Panc1 (cell line): ENCODE measurements around the gene MTUS2.

Experiments used
- POLR2AphosphoS5 ChIP-seq: IDR thresholded peaks from 2 replicates; pipeline ENCODE4 v1.6.1; 2012; ENCODE audit warnings: mild to moderate bottlenecking, low read depth, low read length, moderate library complexity
- SIN3A ChIP-seq: IDR thresholded peaks from 2 replicates; pipeline ENCODE4 v1.6.1; 2012; ENCODE audit warnings: low read depth, mild to moderate bottlenecking, low read length, moderate library complexity, borderline replicate concordance; ENCODE audit not compliant: insufficient read depth
- TCF7L2 ChIP-seq: IDR thresholded peaks from 2 replicates; pipeline ENCODE4 v1.6.1; 2011; ENCODE audit warnings: mild to moderate bottlenecking, low read depth, low read length, inconsistent platforms
- TF ChIP-seq, protein P1 (sequence below): fragments of 450-650 bp; IDR thresholded peaks from 2 replicates; pipeline ENCODE4 v1.5.1; 2017; ENCODE audit warnings: mild to moderate bottlenecking
- TF ChIP-seq, protein P2 (sequence below), 2 experiments: IDR thresholded peaks; 2 replicates each; pipeline ENCODE4 v1.6.1; 2011 to 2012; ENCODE audit warnings: low read depth in 2 of 2, control low read depth in 1 of 2, low read length in 1 of 2, mild to moderate bottlenecking in 1 of 2, moderate library complexity in 1 of 2; ENCODE audit not compliant: insufficient read depth in 1 of 2

DNA sequence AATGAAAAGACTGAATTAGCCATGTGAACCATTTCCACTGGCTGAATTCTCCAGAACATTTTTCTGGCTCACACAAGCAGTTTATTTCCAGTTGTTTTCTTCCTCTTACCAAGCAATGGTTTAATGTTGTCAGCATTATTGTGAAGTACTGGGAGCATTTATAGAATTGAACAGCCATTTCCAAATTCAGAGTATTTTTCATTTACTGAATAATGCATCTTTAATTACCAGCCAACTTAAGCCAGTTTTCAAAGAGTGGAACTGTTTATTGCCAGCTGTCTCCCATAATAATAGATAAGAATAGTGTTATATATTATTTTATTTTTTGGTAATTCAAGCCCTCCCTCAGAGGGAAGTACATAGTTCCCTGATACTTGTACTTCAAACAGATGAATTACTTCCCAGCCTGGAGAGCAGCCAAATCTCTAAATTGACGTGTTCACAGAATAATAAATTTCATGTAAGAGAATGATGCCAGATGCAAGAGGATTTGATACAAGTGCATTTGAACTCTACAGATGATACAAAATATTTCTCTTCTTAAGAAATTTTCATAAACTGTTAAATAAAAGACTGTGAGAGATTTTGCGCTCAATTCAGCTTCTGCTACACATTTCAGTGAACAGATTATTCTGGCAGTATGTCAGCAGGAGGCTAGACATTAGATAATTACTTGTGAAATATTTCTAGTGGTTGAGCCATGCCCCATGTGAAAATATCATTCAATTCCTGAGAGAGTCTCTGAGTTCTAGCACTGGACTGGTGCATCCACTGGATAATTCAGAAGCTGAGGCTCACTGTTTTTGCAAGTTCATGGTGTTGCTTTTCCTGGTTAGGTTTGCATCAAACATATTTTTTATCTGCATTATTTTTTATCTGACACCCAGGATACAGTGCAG, 459.5 kb downstream of the MTUS2 start:
- TF ChIP-seq TCF7L2 (no peak), POLR2AphosphoS5 (no peak), SIN3A (no peak)
- TF ChIP-seq, protein P1, sequence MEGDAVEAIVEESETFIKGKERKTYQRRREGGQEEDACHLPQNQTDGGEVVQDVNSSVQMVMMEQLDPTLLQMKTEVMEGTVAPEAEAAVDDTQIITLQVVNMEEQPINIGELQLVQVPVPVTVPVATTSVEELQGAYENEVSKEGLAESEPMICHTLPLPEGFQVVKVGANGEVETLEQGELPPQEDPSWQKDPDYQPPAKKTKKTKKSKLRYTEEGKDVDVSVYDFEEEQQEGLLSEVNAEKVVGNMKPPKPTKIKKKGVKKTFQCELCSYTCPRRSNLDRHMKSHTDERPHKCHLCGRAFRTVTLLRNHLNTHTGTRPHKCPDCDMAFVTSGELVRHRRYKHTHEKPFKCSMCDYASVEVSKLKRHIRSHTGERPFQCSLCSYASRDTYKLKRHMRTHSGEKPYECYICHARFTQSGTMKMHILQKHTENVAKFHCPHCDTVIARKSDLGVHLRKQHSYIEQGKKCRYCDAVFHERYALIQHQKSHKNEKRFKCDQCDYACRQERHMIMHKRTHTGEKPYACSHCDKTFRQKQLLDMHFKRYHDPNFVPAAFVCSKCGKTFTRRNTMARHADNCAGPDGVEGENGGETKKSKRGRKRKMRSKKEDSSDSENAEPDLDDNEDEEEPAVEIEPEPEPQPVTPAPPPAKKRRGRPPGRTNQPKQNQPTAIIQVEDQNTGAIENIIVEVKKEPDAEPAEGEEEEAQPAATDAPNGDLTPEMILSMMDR, result no peak
- TF ChIP-seq, protein P2, sequence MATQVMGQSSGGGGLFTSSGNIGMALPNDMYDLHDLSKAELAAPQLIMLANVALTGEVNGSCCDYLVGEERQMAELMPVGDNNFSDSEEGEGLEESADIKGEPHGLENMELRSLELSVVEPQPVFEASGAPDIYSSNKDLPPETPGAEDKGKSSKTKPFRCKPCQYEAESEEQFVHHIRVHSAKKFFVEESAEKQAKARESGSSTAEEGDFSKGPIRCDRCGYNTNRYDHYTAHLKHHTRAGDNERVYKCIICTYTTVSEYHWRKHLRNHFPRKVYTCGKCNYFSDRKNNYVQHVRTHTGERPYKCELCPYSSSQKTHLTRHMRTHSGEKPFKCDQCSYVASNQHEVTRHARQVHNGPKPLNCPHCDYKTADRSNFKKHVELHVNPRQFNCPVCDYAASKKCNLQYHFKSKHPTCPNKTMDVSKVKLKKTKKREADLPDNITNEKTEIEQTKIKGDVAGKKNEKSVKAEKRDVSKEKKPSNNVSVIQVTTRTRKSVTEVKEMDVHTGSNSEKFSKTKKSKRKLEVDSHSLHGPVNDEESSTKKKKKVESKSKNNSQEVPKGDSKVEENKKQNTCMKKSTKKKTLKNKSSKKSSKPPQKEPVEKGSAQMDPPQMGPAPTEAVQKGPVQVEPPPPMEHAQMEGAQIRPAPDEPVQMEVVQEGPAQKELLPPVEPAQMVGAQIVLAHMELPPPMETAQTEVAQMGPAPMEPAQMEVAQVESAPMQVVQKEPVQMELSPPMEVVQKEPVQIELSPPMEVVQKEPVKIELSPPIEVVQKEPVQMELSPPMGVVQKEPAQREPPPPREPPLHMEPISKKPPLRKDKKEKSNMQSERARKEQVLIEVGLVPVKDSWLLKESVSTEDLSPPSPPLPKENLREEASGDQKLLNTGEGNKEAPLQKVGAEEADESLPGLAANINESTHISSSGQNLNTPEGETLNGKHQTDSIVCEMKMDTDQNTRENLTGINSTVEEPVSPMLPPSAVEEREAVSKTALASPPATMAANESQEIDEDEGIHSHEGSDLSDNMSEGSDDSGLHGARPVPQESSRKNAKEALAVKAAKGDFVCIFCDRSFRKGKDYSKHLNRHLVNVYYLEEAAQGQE (IDR thresholded peaks at IDR 0.05; ENCODE audit: insufficient read depth in 1 of 2, low read depth in 2 of 2, low read length in 1 of 2), result no peak
